Measurements from ENCODE around the gene CDK19.

Gene CDK19

DNA sequence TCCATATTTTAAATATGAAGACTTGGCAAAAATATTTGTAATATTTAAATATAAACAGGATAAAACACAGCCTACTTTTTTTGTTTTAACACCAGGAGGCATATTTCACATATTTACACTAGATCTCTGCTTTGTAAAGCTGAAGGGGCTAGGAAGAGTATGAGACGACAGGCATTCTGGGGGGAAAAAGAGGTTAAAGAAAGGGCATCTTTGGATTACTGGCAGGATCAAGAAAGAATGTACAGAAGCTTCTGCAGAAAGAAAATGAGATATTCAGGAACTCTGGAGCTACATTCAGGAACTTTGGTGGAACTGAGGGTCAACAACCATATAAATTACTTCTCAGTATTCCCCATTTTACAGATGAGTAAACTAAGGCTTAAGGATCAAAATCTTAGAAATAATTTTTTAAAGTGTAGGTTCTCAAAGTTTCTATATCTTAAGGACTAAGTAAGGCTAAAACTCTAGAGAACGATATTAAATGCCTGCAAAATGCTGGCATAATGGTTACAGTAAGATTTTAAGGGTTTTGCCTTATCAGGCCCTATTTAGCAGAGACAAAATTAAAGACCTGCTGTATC, 156.5 kb downstream of the CDK19 start:
- DNase-seq (ENCODE audit: low read depth): no peak

DNA sequence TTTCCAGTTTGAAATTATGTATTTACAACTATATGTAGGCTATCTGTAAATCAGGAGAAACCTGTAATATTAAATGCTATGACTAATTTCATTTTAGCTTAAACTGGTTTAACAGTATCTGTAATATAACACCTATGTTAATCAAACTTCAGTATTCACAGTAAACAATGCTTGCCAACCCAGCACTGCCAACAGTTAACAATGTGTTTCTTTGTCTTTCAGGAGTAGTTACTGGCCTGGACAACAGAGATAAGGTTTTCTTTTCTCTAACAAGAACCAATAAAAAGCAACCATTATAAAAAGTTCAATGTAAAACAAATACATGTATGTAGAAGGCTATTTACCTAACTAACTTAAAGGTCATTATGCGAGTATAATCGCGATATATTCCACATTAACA, 158.8 kb downstream of the CDK19 start:
- DNase-seq (ENCODE audit: low read depth): no peak

DNA sequence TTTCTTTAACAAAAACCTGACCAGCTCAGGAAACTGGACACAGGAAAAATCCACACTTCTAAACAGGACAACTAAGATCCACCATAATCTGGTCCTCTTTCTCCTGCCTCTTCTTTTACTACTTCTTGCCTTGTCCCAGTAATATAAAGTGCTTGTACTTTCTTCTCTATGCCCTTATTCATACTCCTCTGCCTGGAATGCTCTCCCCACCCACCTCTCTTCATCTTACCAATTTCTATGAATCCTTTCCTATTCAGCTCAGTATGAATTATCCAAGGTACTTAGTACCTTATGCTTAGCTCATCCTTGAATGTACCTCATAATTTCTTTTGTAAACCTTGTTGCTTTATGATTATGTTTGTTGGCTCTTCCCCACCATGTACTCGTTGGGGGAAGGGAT, 159.4 kb downstream of the CDK19 start:
- DNase-seq (ENCODE audit: low read depth): no peak

DNA sequence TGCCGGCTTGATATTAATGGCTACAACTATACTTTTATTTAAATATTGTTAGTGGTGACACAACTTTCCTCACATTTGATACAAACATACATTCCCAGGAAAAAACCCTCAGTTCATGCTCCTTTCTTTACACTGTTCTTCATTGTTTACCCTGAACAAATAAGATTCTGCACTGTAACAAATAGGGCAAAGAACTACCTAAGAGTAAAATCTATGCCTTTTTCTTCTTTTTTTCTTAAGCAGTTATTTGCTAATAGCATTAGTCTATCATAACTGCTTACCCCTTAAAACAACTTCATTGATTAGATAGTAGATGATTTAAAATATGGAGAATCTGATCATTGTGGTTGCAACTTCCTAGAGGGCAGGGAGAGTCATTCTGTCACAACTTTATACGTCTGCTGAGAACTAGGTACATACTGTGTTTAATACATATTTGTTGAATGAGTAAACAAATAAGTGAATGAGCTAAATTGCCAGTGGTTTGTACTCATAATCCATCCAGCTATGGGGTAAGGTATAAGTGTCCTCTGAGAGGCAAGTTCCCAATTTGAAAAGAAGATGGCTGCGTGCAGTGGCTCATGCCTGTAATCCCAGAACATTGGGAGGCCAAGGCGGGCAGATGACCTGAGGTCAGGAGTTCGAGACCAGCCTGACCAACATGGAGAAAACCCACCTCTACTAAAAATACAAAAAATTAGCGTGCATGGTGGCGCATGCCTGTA, 161.0 kb downstream of the CDK19 start:
- no peak for DNase-seq (ENCODE audit: low read depth)

DNA sequence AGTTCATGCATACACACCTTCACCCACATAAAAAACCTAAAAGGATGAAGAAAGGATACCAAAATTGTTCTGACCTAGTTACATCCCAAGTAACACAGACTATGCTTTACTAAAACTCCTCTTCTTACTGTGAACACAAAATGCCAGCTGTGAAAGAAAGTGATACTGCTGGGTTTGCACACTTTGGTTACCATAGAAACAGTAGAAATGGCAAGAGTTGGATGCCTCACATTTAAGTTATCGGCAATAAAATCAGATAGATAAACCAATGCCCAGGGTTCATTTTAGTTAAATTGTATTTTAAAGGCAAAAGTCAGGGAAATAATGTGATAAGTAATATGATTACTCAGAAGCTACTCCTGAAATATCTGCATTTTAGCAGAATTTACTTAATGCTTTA, 161.9 kb downstream of the CDK19 start:
- DNase-seq (ENCODE audit: low read depth): no peak

DNA sequence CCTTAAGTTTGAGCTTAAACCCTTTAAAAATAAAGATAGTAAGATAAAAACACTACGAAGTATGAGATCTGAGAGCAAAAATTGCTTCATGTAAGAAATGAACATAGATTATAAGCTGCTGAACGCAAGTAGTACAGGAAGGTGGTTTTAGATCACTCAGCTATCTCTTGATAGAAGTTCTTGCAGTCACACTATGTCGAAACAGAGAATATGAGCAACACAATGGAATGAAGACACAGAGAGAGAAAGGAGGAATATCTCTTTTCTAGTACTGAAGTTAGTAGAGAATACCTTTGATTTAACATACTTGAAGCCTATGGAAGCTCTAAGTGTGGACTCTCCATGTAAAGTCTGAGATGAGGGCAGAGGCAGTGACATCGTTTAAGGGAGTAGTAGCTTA, 162.7 kb downstream of the CDK19 start:
- no peak for DNase-seq (ENCODE audit: low read depth)

DNA sequence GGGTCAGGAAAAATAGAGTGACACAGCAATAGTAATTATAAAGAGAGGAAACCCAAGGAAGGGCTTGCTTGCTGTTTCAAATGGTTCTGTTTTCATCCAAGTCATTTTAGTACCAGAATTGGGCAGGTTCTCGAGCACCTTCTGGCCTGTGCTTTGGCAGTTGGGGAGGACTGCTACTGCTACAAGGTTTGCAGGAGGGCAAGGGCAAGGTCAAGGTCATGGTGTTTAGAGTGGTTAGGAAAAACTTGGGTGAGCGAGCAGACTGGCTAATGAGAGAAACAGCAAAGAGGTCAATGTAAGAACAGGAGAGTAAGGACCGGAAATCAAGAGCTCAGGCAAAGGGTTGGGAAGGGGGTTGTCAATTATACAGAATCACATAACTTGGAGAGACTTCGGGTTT, 164.5 kb downstream of the CDK19 start:
- no peak for DNase-seq (ENCODE audit: low read depth)

DNA sequence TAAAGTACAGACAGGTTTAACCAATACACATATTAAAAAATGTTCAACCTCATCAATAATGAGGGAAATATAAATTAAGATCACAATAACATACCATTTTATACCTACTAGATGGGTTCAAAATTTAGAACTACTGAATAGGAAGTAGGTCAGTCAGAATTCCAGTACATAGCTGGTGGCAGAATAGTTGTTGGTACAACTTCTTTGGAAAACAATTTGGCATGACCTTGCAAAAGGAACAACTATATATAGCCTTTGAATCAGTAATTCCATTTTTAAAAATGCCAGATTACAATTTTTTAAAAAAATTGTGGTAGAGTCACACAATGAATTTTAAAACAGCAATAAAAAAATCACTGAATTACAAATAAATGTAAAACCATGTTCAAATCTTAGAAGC, 165.6 kb downstream of the CDK19 start:
- DNase-seq (ENCODE audit: low read depth): no peak

DNA sequence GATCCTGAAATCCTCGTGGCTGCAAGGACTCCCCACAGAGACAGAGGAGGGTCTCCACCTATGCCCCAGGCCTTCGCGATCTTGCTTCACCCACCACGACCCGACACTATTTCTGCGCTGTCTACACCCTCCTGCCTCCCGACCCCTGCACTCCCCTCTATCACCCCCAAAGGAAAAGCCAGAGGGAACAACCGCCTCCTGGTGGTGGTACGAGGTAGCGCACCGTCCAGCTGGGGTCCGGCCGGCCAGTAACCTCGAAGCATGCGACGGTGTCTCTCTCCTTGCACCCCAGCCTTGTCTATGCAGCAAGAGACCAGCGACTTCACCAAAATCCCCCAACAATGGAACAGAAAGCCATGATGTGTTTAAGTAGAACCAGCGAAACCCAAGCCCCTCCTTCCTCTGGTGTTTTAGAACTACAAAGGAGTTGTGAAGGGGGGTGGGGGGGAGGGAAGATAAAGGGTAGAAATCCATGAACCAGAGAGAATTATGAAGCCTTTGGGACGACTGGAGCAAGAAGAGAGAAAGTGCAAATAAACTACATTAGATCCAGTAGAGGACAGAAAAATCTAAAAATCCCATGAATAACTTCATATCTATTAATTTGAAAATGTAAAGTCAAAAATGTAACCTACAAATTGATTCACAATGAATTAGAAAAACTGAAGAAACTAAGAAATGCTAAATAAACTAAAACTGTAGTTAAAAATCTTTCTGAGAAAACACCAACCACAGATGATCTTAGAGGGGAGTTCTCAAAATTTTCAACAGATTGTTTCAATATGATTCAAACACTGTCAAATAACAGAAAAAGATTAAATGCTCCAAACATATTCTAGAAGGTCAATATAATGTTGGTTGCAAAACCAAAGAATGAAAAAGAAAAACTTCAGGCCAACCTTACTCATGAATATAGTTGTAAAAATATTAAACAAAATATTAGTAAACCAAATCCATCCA, 168.0 kb downstream of the CDK19 start:
- no peak for DNase-seq (ENCODE audit: low read depth)

DNA sequence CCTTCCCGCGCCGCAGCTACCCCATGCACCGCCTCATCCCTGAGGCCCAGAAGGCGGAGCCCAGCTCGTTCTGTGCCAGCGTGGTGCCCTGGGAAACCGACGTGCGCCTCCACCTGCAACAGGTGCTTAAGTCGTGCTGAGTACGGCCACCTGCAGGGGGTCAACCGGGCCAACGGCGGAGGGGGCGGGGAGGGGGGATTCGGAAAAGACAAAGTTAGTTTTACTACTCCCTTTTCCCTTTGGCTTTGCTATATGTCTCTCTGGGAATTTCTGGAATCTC, 168.9 kb downstream of the CDK19 start:
- DNase-seq (ENCODE audit: low read depth): no peak

DNA sequence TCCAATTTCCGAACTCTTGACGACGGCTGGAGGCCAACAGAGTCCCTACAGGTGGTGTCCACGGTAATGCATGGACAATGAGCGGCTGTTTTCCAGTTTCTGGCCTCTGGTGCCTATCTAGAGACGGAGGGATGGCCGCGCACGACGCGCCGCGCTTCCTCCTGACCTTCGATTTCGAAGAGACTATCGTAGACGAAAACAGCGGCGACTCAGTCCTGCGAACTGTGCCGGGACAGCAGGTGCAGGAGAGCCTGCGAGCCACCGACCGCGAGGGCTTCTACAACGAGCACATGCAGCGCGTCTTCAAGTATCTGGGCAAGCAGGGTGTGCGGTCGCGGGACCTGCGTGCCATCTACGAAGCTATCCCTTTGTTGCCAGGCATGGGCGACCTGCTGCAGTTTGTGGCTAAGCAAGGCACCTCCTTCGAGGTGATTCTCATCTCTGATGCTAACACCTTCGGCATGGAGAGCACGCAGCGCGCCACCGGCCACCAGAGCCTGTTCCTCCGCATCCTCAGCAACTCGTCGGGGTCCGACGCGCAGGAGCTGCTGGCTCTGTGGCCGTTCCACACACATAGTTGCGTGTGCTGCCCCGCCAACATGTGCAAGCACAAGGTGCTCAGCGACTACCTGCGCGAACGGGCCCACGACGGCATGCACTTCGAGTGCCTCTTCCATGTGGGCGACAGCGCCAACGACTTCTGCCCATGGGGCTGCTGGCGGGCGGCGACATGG, 169.4 kb downstream of the CDK19 start:
- DNase-seq (ENCODE audit: low read depth): no peak

DNA sequence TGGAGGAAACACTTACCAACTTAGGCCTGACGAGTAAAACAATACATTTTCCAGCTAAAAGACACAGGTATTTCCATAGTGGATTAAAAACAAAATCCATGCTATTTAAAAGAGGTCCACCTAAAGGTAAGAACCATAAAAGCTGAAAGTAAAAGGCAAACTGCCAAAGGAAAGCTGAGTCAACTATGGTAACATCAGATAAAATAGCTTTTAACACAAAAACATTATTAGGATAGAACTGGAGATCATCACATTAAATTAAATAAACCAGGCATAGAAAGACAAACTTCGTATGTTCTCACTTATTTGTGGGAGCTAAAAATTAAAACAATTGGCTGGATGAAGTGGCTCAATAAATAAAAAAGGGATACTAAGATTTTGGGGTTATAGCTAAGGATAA, 172.1 kb downstream of the CDK19 start:
- no peak for DNase-seq (ENCODE audit: low read depth)

DNA sequence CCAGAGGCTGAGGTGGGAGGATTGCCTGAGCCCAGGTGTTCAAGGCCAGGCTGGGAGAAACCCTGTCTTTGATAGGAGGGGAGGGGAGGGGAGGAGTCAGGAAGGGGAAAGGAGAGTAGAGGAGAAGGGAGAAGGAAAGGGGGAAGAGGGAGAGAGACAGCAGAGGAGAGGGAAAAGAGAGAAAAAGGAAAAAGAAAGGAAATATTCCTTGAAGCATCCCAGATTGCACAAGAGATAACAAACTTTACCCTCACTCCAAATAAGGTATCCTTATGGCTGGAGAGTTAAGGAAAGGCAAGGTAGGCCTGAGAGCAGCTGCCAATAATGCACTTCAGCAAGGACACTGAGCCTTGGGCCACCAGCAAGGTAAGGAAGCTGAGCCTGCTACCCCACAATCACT, 172.6 kb downstream of the CDK19 start:
- DNase-seq (ENCODE audit: low read depth): no peak

DNA sequence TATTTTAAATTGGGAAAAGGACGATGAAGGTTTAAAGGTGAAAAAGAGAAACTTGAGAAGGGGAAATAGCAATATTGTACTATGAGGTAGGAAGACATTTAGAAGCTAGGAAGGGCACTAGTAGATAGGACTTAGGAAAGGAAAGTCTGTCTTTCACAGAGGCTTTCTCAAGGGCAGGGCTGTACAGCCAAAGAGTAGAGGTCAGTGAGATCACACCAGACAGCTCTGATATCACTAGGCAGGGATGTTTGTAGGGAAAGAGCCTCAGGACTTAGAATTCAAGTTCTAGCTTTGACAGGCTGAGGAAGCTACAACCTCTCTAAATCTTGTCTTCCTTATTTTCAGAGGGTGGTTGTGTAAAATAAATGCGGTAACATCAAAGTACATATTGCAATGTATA, 178.5 kb downstream of the CDK19 start:
- DNase-seq (ENCODE audit: low read depth): no peak

DNA sequence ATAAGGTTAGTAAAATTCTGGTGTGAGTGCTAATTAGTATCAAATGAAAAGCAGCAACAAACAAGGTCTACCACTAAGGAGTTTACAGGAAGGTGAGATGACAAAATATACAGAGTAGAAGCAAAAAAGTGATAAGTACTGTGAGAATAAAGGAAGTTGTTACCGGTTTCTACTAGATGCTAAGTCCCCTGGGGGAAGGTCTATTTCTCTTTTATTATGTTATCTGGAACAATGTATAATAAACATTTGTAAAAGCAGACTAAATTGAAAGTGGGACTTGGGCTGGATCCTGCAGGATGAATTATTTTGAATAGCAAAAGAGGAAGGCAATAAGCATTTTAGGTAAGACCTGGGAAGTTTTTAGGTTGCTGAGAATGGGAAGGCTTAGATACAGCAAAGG, 180.2 kb downstream of the CDK19 start:
- DNase-seq (ENCODE audit: low read depth): no peak

DNA sequence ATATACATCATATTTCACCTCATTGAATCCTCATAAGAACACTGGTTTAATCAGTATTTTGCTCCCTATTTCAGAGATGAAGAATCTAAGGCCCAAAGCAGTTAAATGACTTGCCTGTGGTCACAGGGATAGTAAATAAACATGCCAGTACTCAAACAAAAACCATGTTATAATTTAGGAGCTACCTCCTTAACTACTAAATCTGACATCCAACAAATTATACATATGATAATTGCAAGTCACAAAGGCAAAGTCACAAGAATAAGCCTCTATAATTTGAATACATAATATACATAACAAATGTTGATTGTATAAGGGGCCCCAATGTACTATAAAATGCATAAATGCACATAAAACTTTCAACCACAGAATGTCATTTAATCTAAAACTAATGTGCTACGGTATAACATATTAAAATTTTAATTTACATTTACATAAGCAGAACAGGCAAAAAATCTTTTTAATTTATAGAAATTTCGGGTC, 181.5 kb downstream of the CDK19 start:
- DNase-seq (ENCODE audit: low read depth): no peak

DNA sequence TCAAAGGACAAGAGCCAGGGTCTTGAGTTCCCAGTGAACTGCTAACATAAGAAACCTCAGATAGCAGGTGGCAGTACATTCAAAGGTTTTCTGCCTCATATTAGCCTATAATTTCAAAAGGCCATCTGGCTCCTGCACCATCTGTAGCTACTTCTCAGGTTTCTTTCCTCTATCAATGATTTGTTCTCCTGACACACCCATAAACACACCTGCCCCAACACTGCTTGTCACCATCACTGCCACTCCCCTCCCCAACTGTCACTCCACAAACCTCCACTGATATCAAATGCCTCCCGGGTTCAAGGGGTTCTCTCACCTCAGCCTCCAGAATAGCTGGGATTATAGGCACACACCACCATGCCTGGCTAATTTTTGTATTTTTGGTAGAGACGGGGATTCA, 186.1 kb downstream of the CDK19 start:
- DNase-seq (ENCODE audit: low read depth): no peak

DNA sequence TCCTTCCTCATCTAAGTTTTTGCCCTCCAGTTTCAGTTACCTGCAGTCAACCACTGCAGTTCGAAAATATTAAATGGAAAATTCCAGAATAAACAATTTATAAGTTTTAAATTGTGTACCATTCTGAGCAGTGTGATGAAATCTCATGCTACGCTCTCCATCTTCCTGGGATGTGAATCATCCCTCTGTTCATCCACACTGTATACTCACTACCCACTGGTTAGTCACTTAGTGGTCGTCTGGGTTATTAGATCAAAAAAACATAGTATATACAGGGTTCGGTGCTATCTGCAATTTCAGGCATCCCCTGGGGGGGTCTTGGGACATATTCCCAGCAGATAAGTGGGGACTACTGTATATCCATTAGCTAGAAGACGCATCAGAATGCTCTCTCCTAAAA, 186.9 kb downstream of the CDK19 start:
- no peak for DNase-seq (ENCODE audit: low read depth)

DNA sequence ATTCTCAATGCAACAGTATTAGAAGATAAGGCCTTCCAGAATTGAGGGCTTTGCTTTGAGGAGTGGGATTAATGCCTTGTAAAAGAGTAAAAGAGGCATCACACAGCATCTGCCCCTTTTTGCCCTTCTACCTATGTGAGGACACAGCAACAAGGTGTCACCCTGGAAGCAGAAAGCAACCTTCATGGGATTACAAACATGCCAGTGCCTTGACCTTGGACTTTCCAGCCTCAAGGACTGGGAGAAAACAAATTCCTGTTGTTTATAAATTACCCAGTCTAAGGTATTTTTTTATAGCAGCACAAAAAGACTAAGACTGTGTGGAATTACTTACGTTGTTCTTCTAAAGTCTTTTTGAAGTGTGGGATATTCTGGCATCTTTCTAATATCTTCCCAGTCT, 188.8 kb downstream of the CDK19 start:
- DNase-seq (ENCODE audit: low read depth): no peak

DNA sequence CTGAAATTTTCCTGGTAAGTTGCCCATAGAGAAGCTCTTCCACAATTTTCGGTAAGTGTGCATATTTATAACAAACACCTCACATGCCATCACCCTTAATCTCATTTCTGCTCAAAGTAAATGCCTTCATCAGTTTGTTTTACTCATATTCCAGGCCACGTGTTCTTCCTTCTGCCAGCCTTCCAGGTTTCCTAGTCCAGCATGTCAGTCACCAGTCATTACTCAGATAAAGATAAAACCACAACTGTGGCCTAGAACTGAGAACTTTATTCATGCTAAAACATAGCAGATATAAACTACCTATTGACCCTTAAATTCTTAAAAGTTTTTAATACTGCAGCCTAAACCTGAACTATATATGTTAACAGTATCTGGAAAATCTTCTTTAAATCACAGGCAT, 189.4 kb downstream of the CDK19 start:
- DNase-seq (ENCODE audit: low read depth): no peak

DNA sequence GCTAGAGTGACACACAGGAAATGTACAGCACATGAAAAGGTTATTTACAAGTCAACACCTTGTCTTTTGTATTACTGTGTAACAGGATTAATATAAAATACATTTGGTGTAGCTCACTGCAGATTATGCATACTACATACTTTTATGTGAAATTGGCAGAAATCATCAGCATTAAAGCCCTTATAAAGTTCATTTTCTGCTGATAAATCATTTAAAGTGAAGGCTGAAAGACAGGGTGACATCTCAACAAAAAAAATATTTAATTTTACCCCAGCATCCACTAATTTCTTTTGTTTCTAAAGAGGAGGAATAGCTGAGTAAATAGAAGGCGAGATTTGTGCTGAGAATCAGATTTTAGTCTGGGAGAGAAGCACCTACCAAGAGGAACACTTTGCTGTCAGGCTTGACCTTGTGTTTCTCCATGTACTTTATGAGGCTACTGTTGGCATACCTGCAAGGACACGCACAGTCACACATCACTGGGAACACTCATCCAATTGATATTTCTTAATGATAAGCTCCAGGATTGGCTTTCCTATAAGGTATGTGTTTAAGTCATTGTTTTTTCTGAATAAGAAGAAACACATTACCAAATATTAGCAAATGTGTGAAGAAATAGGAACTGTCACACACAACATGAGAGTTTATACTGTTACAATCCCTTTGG, 192.2 kb downstream of the CDK19 start:
- DNase-seq (ENCODE audit: low read depth): no peak

DNA sequence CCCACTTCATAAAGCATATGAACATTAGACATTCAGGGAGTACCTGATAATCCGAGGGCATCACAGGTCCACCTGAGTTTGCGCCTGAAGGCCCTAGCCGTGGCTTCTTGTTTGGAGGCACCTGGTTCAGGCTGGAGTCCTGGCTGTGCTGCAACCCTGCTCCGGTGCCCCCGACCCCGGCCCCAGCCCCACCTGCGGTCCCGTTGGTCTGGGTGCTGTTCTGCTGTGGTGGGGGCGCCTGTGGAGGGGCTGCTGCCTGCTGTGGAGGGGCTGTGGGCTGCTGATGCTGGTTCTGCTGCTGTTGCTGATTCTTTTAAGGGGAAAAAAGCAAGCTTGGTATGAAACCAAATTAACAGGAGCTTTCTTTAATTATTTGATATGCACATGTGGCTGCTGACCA, 194.2 kb downstream of the CDK19 start:
- DNase-seq (ENCODE audit: low read depth): no peak
